Uterus (tissue), 2 donors: ENCODE data around the gene SSBP3.

ENCODE experiments used
- CTCF ChIP-seq, 4 experiments: fragments of 200-600 bp in 2 of 4; fragments of 450-650 bp in 2 of 4; sonication (generic) in 2 of 4; IDR thresholded peaks; one replicate each; pipeline ENCODE4 v1.5.1; 2016 to 2019; ENCODE audit warnings: antibody characterized with exemption in 4 of 4, mild to moderate bottlenecking in 2 of 4, moderate library complexity in 1 of 4
- POLR2A ChIP-seq, 2 donors: fragments of 450-650 bp; IDR thresholded peaks; one replicate each; pipeline ENCODE4 v1.6.1; 2016; ENCODE audit warnings: antibody characterized with exemption in 2 of 2, mild to moderate bottlenecking in 1 of 2, moderate library complexity in 1 of 2

GRCh38 chr1:54410359-54410758 is 4.2 kb upstream of the SSBP3 start:
- TF ChIP-seq POLR2A (IDR thresholded peaks at IDR 0.05) (no peak), CTCF (IDR thresholded peaks at IDR 0.05) (no peak)
